ENCODE measurements around the gene ELF5. TPM values are rescaled to one million over a fixed set of nuclear protein-coding genes. Genes with fewer than 3 reads are reported as not detected.

The ELF5 gene
- total RNA-seq, 1 donor from 2014 or later, result not detected

DNA sequence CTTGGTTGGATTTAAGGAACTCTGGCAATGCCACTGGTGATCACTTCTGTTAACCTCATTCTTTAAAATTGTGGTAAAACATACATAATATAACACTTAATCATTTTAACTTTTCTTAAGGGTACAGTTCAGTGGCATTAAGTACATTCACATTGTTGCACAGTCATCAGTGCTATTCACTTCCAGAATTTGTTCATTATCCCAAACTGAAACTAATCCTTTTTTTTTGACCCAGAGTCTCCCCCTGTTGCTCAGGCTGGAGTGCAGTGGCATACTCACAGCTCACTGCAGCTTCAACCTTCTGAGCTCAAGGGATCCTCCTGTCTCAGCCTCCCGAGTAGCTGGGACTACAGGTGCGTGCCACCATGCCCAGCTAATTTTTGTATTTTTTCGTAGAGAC lies 10.6 kb downstream of the ELF5 start:
- no peak for DNase-seq
- no peaks in the 10 kb centered on the region for H3K36me3 Mint-ChIP-seq (ENCODE audit: low read depth)
- H3K27me3 Mint-ChIP-seq, result peaks cover 12% of the 10 kb centered on the region
- TF ChIP-seq, protein P1, sequence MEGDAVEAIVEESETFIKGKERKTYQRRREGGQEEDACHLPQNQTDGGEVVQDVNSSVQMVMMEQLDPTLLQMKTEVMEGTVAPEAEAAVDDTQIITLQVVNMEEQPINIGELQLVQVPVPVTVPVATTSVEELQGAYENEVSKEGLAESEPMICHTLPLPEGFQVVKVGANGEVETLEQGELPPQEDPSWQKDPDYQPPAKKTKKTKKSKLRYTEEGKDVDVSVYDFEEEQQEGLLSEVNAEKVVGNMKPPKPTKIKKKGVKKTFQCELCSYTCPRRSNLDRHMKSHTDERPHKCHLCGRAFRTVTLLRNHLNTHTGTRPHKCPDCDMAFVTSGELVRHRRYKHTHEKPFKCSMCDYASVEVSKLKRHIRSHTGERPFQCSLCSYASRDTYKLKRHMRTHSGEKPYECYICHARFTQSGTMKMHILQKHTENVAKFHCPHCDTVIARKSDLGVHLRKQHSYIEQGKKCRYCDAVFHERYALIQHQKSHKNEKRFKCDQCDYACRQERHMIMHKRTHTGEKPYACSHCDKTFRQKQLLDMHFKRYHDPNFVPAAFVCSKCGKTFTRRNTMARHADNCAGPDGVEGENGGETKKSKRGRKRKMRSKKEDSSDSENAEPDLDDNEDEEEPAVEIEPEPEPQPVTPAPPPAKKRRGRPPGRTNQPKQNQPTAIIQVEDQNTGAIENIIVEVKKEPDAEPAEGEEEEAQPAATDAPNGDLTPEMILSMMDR (IDR thresholded peaks at IDR 0.05), result no peak
- no peaks in the 10 kb centered on the region for H3K4me1 Mint-ChIP-seq
- ATAC-seq (ENCODE audit: low read depth), result no peak
- CTCF ChIA-PET, result interaction anchor here (3.5 kb wide), 1 partner anchor 10 kb away, joined by 12 read pairs; the partner anchor contains the start of gene ELF5
- no peak overlapping the region for H3K27ac Mint-ChIP-seq
- POLR2A ChIA-PET, result no interaction called here
- no peak overlapping the region for H3K4me3 Mint-ChIP-seq
- H3K9me3 Mint-ChIP-seq, result no peaks in the 10 kb centered on the region
- intact Hi-C loops (cut with micrococcal nuclease), result no loop called here

- no peaks in the 10 kb centered on the region for H3K4me1 Mint-ChIP-seq
- H3K36me3 Mint-ChIP-seq (ENCODE audit: low read depth), result no peaks in the 10 kb centered on the region
- ATAC-seq (ENCODE audit: low read depth), result no peak
- H3K27me3 Mint-ChIP-seq, result peaks cover 12% of the 10 kb centered on the region
- ChIA-PET CTCF (interaction anchor here (3.5 kb wide), 1 partner anchor 11 kb away, joined by 12 read pairs; the partner anchor contains the start of gene ELF5), POLR2A (no interaction called here)
- TF ChIP-seq, protein P1 (IDR thresholded peaks at IDR 0.05), result no peak
- no peak overlapping the region for H3K4me3 Mint-ChIP-seq
- DNase-seq, result no peak
- no peak overlapping the region for H3K27ac Mint-ChIP-seq
- H3K9me3 Mint-ChIP-seq, result no peaks in the 10 kb centered on the region
- intact Hi-C loops (cut with micrococcal nuclease), result no loop called here
These were observed 11.6 kb downstream of the ELF5 start for GRCh38 chr11:34501949-34502348.

DNA sequence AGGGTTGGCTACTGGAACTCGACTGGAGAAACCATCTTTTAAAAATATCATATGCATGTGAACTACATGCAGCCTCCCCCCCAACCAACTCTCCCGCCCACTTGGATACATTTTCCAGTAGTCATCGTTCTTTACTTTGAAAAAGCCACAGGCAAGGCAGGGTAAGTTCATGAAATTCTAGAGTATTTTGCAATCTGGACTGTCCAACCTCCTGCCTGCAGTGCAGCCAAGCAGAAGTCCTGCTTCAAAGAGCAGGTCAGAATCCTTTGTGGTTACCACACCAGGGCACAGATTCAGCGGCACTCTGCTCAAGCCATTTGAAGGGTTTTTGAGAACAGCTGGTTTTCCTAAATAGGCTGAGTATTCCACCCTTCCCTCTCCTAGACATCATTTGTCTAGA lies 12.1 kb downstream of the ELF5 start:
- no peak overlapping the region for H3K27ac Mint-ChIP-seq
- H3K4me1 Mint-ChIP-seq, result no peaks in the 10 kb centered on the region
- DNase-seq (no peak), ATAC-seq (ENCODE audit: low read depth) (no peak)
- no peaks in the 10 kb centered on the region for H3K9me3 Mint-ChIP-seq
- no peaks in the 10 kb centered on the region for H3K36me3 Mint-ChIP-seq (ENCODE audit: low read depth)
- peaks cover 16% of the 10 kb centered on the region for H3K27me3 Mint-ChIP-seq
- CTCF ChIA-PET, result no interaction called here
- intact Hi-C loops (cut with micrococcal nuclease), result no loop called here
- POLR2A ChIA-PET, result no interaction called here
- TF ChIP-seq, protein P1 (IDR thresholded peaks at IDR 0.05), result no peak
- no peak overlapping the region for H3K4me3 Mint-ChIP-seq

DNA sequence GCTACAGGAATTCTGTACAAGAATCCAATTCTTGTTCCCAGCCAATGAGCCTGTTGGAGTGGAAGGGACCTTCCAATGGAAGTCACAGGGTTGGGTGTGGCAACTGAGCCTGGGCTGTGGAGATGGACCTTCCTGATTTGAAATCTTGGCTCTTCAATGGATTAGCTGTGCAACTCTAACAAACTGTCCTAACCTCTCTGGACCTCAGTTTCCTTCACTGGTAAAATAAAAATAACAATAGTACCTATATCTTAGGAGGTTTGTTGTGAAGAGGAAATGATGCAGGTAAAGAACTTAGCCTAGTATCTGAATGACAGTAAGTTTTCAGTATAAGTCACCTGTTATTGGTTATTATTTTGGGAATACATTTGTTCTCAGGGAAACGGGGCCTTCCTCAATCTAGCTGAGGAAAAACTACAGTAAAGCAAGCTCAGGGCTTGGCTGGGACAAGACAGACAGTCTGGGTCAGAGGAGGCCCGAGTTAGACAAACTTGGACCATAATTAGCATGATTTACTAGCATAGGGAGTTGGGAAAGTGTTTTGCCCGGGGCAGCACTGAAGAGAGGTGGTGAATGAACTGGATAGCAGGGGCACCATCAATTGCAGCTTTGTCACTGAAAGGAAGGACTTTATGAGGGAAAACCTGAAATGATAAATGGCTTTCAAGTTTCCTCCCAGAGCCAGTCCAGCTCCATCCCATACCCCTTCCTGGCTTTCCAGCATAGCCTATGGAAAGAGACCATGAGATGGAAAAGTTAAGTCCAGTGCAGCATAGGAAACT lies 13.7 kb downstream of the ELF5 start:
- POLR2A ChIA-PET, result no interaction called here
- ATAC-seq (ENCODE audit: low read depth), result no peak
- Mint-ChIP-seq H3K27me3 (peaks cover 17% of the 10 kb centered on the region), H3K27ac (no peak overlapping the region), H3K4me1 (no peaks in the 10 kb centered on the region), H3K9me3 (no peaks in the 10 kb centered on the region), H3K36me3 (ENCODE audit: low read depth) (no peaks in the 10 kb centered on the region), H3K4me3 (no peak overlapping the region)
- TF ChIP-seq, protein P1 (IDR thresholded peaks at IDR 0.05), result no peak
- intact Hi-C loops (cut with micrococcal nuclease), result loop anchor here (10.0 kb wide), 1 partner anchor 135 kb away; no protein-coding TSS in a partner anchor
- DNase-seq, result no peak
- CTCF ChIA-PET, result interaction anchor here (2.0 kb wide), 1 partner anchor 13 kb away, joined by 7 read pairs; no protein-coding TSS in a partner anchor

DNA sequence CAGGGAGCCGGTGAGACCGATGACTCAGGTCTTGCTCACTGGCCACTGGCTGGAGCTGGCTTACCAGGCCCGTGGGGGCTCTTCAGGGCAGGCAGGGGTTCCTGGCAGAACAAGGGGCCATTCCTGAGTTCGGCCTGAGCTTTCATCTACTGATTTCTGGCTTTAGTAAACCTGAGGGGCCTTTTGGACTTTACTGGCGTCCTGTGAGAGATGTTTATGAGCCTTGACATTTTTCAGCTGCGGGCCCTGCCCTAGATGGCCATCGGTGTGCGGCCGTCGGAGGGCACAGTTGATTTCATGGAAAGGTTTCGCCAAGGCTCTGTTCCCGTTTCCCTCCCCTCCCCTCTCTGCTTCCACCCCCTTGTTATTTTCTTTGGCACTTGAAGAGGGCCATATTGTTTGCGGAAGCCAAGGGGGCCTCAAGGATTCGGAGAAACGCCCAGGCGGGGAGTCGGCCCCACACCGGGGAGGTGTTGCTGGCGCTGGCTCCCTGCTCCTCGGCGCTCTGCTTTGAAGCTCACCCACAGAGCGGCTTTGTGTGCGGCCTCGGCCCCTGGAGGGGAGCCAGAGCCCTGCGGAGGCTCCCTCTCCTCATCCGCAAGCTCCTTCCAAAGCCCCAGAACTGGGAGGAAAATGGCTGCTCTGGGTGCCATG lies 17.7 kb downstream of the ELF5 start:
- ChIA-PET CTCF (no interaction called here), POLR2A (no interaction called here)
- no peak for DNase-seq
- H3K27ac Mint-ChIP-seq, result no peak overlapping the region
- H3K4me3 Mint-ChIP-seq, result no peak overlapping the region
- no peaks in the 10 kb centered on the region for H3K9me3 Mint-ChIP-seq
- ATAC-seq (ENCODE audit: low read depth), result no peak
- TF ChIP-seq, protein P1 (IDR thresholded peaks at IDR 0.05), result no peak
- peaks cover 15% of the 10 kb centered on the region for H3K27me3 Mint-ChIP-seq
- intact Hi-C loops (cut with micrococcal nuclease), result loop anchor here (10.0 kb wide), 1 partner anchor 131 kb away; no protein-coding TSS in a partner anchor
- no peaks in the 10 kb centered on the region for H3K36me3 Mint-ChIP-seq (ENCODE audit: low read depth)
- H3K4me1 Mint-ChIP-seq, result no peaks in the 10 kb centered on the region

Data from activated B cell treated with CpG ODN at 0.5 μM for 24 hours (primary cell).